Measurements from ENCODE around the gene UGT2A1. TPM values are rescaled to one million over a fixed set of nuclear protein-coding genes. Genes with fewer than 3 reads are reported as not detected.

The UGT2A1 gene
- polyA plus RNA-seq, 1 experiment: not detected

GRCh38 chr4:69650872-69651271, 2.2 kb downstream of the UGT2A1 start:
- no peak for DNase-seq (ENCODE audit: low read depth)
- ChIA-PET POLR2A (no interaction called here), CTCF (no interaction called here)

GRCh38 chr4:69649629-69650028, 3.4 kb downstream of the UGT2A1 start:
- TF ChIP-seq CTCF (IDR thresholded peaks at IDR 0.05; ENCODE audit: insufficient read depth, low read depth, low read length): no peak
- DNase-seq (ENCODE audit: low read depth): no peak
- no peaks in the 10 kb centered on the region for H3K36me3 ChIP-seq (ENCODE audit: control insufficient read depth, insufficient read depth, low read length)
- no peak overlapping the region for H3K4me3 ChIP-seq (ENCODE audit: low read depth, low read length)
- POLR2A ChIA-PET: no interaction called here
- H3K27me3 ChIP-seq (ENCODE audit: control insufficient read depth, insufficient read depth, low read length): no peaks in the 10 kb centered on the region
- CTCF ChIA-PET: no interaction called here

More at GRCh38 chr4:69650872-69651271, 2.2 kb downstream of the UGT2A1 start:
- H3K27me3 ChIP-seq (ENCODE audit: control insufficient read depth, insufficient read depth, low read length): no peaks in the 10 kb centered on the region
- no peaks in the 10 kb centered on the region for H3K36me3 ChIP-seq (ENCODE audit: control insufficient read depth, insufficient read depth, low read length)
- no peak overlapping the region for H3K4me3 ChIP-seq (ENCODE audit: low read depth, low read length)
- TF ChIP-seq CTCF (IDR thresholded peaks at IDR 0.05; ENCODE audit: insufficient read depth, low read depth, low read length): no peak

GRCh38 chr4:69649207-69649606, 3.8 kb downstream of the UGT2A1 start:
- DNase-seq (ENCODE audit: low read depth): no peak
- no peak for TF ChIP-seq CTCF (IDR thresholded peaks at IDR 0.05; ENCODE audit: insufficient read depth, low read depth, low read length)
- Histone ChIP-seq H3K4me3 (ENCODE audit: low read depth, low read length) (no peak overlapping the region), H3K27me3 (ENCODE audit: control insufficient read depth, insufficient read depth, low read length) (no peaks in the 10 kb centered on the region), H3K36me3 (ENCODE audit: control insufficient read depth, insufficient read depth, low read length) (no peaks in the 10 kb centered on the region)
- ChIA-PET POLR2A (no interaction called here), CTCF (no interaction called here)

- H3K4me3 ChIP-seq (ENCODE audit: low read depth, low read length): no peak overlapping the region
- no peaks in the 10 kb centered on the region for H3K36me3 ChIP-seq (ENCODE audit: control insufficient read depth, insufficient read depth, low read length)
- H3K27me3 ChIP-seq (ENCODE audit: control insufficient read depth, insufficient read depth, low read length): no peaks in the 10 kb centered on the region
- ChIA-PET POLR2A (no interaction called here), CTCF (interaction anchor here (1.0 kb wide), 1 partner anchor 80 kb away, joined by 4 read pairs; no protein-coding TSS in a partner anchor)
- no peak for TF ChIP-seq CTCF (IDR thresholded peaks at IDR 0.05; ENCODE audit: insufficient read depth, low read depth, low read length)
- DNase-seq (ENCODE audit: low read depth): no peak
Measured at GRCh38 chr4:69642961-69643360, 10.1 kb downstream of the UGT2A1 start.

GRCh38 chr4:69640289-69640688, 12.8 kb downstream of the UGT2A1 start:
- TF ChIP-seq CTCF (IDR thresholded peaks at IDR 0.05; ENCODE audit: insufficient read depth, low read depth, low read length): no peak
- no peak for DNase-seq (ENCODE audit: low read depth)
- ChIA-PET CTCF (no interaction called here), POLR2A (no interaction called here)
- Histone ChIP-seq H3K36me3 (ENCODE audit: control insufficient read depth, insufficient read depth, low read length) (no peaks in the 10 kb centered on the region), H3K4me3 (ENCODE audit: low read depth, low read length) (no peak overlapping the region), H3K27me3 (ENCODE audit: control insufficient read depth, insufficient read depth, low read length) (no peaks in the 10 kb centered on the region)
